H9 (cell line): ENCODE data around the gene AKR1D1. TPM values are rescaled to one million over a fixed set of nuclear protein-coding genes. Genes with fewer than 3 reads are reported as not detected.

Experiments
- DNase-seq: peaks from one replicate; pipeline ENCODE4 v3.0.0-alpha.2; 2017
- H2AFZ ChIP-seq: one replicate; pipeline ENCODE4 v1.6.1; 2013; ENCODE audit warnings: mild to moderate bottlenecking, low read length, control low read depth, moderate library complexity
- H2AK5ac ChIP-seq: 2 replicates; pipeline ENCODE4 v1.6.1; 2013; ENCODE audit warnings: low read length, control low read depth, mixed read lengths; ENCODE audit not compliant: insufficient read length
- H2BK120ac ChIP-seq: one replicate; pipeline ENCODE4 v1.6.1; 2013; ENCODE audit warnings: low read depth, mild to moderate bottlenecking, low read length, control low read depth, inconsistent platforms; ENCODE audit not compliant: poor library complexity, severe bottlenecking
- H2BK12ac ChIP-seq: 2 replicates; pipeline ENCODE4 v1.6.1; 2013; ENCODE audit warnings: low read length, control low read depth, mixed read lengths, low read depth; ENCODE audit not compliant: insufficient read length
- H2BK15ac ChIP-seq: 2 replicates; pipeline ENCODE4 v1.6.1; 2013; ENCODE audit warnings: low read depth, low read length, control low read depth
- H2BK20ac ChIP-seq: one replicate; pipeline ENCODE4 v1.6.1; 2013; ENCODE audit warnings: low read depth, mild to moderate bottlenecking, low read length, control low read depth, inconsistent platforms; ENCODE audit not compliant: poor library complexity, severe bottlenecking
- H2BK5ac ChIP-seq: 2 replicates; pipeline ENCODE4 v1.6.1; 2013; ENCODE audit warnings: low read length, control low read depth, mixed read lengths; ENCODE audit not compliant: insufficient read length
- H3K14ac ChIP-seq: 2 replicates; pipeline ENCODE4 v1.6.1; 2013; ENCODE audit warnings: low read length, control low read depth; ENCODE audit not compliant: insufficient read depth
- H3K18ac ChIP-seq: 2 replicates; pipeline ENCODE4 v1.6.1; 2013; ENCODE audit warnings: low read depth, mild to moderate bottlenecking, mixed read lengths, low read length, control low read depth; ENCODE audit not compliant: insufficient read length
- H3K23ac ChIP-seq: 2 replicates; pipeline ENCODE4 v1.6.1; 2013; ENCODE audit warnings: low read length, control low read depth, mixed read lengths, low read depth; ENCODE audit not compliant: insufficient read length
- H3K23me2 ChIP-seq: 2 replicates; pipeline ENCODE4 v1.6.1; 2013; ENCODE audit warnings: low read depth, mild to moderate bottlenecking, mixed read lengths, low read length, control low read depth; ENCODE audit not compliant: insufficient read length, poor library complexity, severe bottlenecking
- H3K27ac ChIP-seq: 2 replicates; pipeline ENCODE4 v1.5.1; 2013; ENCODE audit warnings: low read length, control low read depth, mixed read lengths, low read depth; ENCODE audit not compliant: insufficient read length
- H3K27me3 ChIP-seq: 2 replicates; pipeline ENCODE4 v1.6.1; 2013; ENCODE audit warnings: low read length, control low read depth, inconsistent platforms; ENCODE audit not compliant: insufficient read depth
- H3K4ac ChIP-seq: 2 replicates; pipeline ENCODE4 v1.6.1; 2013; ENCODE audit warnings: low read depth, mild to moderate bottlenecking, control low read depth, inconsistent platforms, low read length, moderate library complexity
- H3K4me1 ChIP-seq: 2 replicates; pipeline ENCODE4 v1.6.1; 2013; ENCODE audit warnings: low read length, control low read depth, inconsistent platforms; ENCODE audit not compliant: insufficient read depth
- H3K4me2 ChIP-seq: 2 replicates; pipeline ENCODE4 v1.6.1; 2013; ENCODE audit warnings: low read length, control low read depth, mixed read lengths; ENCODE audit not compliant: insufficient read length, insufficient read depth
- H3K56ac ChIP-seq: 2 replicates; pipeline ENCODE4 v1.6.1; 2013; ENCODE audit warnings: low read depth, mild to moderate bottlenecking, mixed read lengths, low read length, control low read depth; ENCODE audit not compliant: insufficient read length
- H3K79me1 ChIP-seq: 2 replicates; pipeline ENCODE4 v1.6.1; 2013; ENCODE audit warnings: low read depth, mild to moderate bottlenecking, moderate library complexity, low read length, control low read depth, inconsistent platforms; ENCODE audit not compliant: insufficient read depth, poor library complexity, severe bottlenecking
- H3K79me2 ChIP-seq: 2 replicates; pipeline ENCODE4 v1.6.1; 2013; ENCODE audit warnings: low read length, control low read depth, inconsistent platforms; ENCODE audit not compliant: insufficient read depth
- H3K9ac ChIP-seq: 2 replicates; pipeline ENCODE4 v1.6.1; 2013; ENCODE audit warnings: low read length, control low read depth, mixed read lengths; ENCODE audit not compliant: insufficient read length; ENCODE audit errors: extremely low read depth
- H3K9me3 ChIP-seq: one replicate; pipeline ENCODE4 v1.6.1; 2013; ENCODE audit warnings: low read depth, low read length, inconsistent platforms; ENCODE audit not compliant: control insufficient read depth
- H3T11ph ChIP-seq: one replicate; pipeline ENCODE4 v1.6.1; 2013; ENCODE audit warnings: mild to moderate bottlenecking, low read length, control low read depth, inconsistent platforms
- H4K20me1 ChIP-seq: one replicate; pipeline ENCODE4 v1.6.1; 2013; ENCODE audit not compliant: control insufficient read depth, insufficient read length, insufficient read depth
- H4K5ac ChIP-seq: 2 replicates; pipeline ENCODE4 v1.6.1; 2013; ENCODE audit warnings: low read depth, mild to moderate bottlenecking, mixed read lengths, low read length, control low read depth; ENCODE audit not compliant: insufficient read length
- H4K8ac ChIP-seq: replicated peaks from 2 replicates; pipeline ENCODE4 v1.6.1; 2013; ENCODE audit warnings: low read length, control low read depth, mixed read lengths, low read depth; ENCODE audit not compliant: insufficient read length
- H4K91ac ChIP-seq: 2 replicates; pipeline ENCODE4 v1.6.1; 2013; ENCODE audit warnings: low read depth, mild to moderate bottlenecking, moderate library complexity, mixed read lengths, low read length, control low read depth; ENCODE audit not compliant: insufficient read length
- H3K27ac Mint-ChIP-seq, 3 experiments: 2 replicates in 2 of 3; 3 replicates in 1 of 3; pipeline ENCODE4 v1.8.0; 2020 to 2021; ENCODE audit warnings: mixed read lengths in 3 of 3, mild to moderate bottlenecking in 1 of 3, moderate library complexity in 1 of 3
- H3K27me3 Mint-ChIP-seq: 2 replicates; pipeline ENCODE4 v1.8.0; 2021; ENCODE audit warnings: low read depth, mild to moderate bottlenecking, moderate library complexity, mixed read lengths
- H3K36me3 Mint-ChIP-seq, 3 experiments: 2 replicates in 2 of 3; 3 replicates in 1 of 3; pipeline ENCODE4 v1.8.0; 2020 to 2021; ENCODE audit warnings: low read depth in 3 of 3, mixed read lengths in 3 of 3; ENCODE audit not compliant: insufficient read depth in 1 of 3
- H3K4me1 Mint-ChIP-seq, 2 experiments: 2 replicates each; pipeline ENCODE4 v1.8.0; 2020; ENCODE audit warnings: mixed read lengths in 2 of 2
- H3K4me3 Mint-ChIP-seq, 2 experiments: 2 replicates in 1 of 2; 3 replicates in 1 of 2; pipeline ENCODE4 v1.8.0; 2020 to 2021; ENCODE audit warnings: mild to moderate bottlenecking in 2 of 2, mixed read lengths in 2 of 2, moderate library complexity in 1 of 2
- H3K9me3 Mint-ChIP-seq, 2 experiments: 2 replicates in 1 of 2; 3 replicates in 1 of 2; pipeline ENCODE4 v1.8.0; 2020; ENCODE audit warnings: mild to moderate bottlenecking in 2 of 2, mixed read lengths in 2 of 2, moderate library complexity in 1 of 2
- WGBS: extraction: QIAGEN DNeasy Blood & Tissue Kit; methylation state at CpG from one replicate; pipeline ENCODE4 v1.1.7; 2013; ENCODE audit warnings: missing lambda C conversion rate, low lambda C conversion rate, mixed read lengths; ENCODE audit not compliant: insufficient read length; ENCODE audit errors: extremely low coverage; 5-methylcytosine and 5-hydroxymethylcytosine counted together
- total RNA-seq: library from RNA; stranded (reverse); gene quantifications from 2 replicates; pipeline ENCODE4 v1.2.1, GENCODE V29; 2021
- TF ChIP-seq, protein P1 (sequence below): fragments of 200-600 bp; sonication (generic); conservative IDR thresholded peaks from 3 replicates; pipeline ENCODE4 v1.8.0; 2021; ENCODE audit warnings: antibody characterized with exemption, mild to moderate bottlenecking

AKR1D1 gene
- total RNA-seq, 1 experiment from 2014 or later = 0.31 TPM

DNA sequence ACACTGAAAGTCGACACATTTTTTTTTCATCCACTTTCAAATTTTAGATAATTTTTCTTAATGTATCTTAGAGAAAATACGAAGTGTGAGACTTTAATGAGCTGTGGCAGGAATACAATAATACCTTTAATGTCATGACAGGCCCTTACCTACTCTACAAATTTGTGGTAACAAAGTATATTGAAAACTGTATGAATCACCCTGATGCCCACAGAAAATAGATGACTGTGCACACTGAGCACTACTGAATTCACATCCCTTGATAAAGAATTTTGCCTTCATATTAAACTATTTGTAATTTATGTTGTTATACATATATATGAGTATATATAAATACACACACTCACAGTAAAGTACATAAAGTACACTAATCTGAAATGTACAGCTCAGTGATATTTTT is 51.7 kb downstream of the AKR1D1 start:
- Histone ChIP-seq H3K56ac (no peak overlapping the region), H3K79me2 (no peaks in the 10 kb centered on the region), H2BK15ac (no peak overlapping the region), H3K27me3 (no peaks in the 10 kb centered on the region), H4K5ac (no peak overlapping the region), H3K9ac (no peak overlapping the region), H2BK20ac (no peak overlapping the region), H3T11ph (no peak overlapping the region), H2BK120ac (no peak overlapping the region), H3K79me1 (no peaks in the 10 kb centered on the region), H4K91ac (no peak overlapping the region), H3K4me2 (no peak overlapping the region), H4K8ac (no peak overlapping the region), H2AK5ac (no peak overlapping the region), H4K20me1 (no peaks in the 10 kb centered on the region), H3K27ac (no peak overlapping the region), H2BK12ac (no peak overlapping the region), H2BK5ac (no peak overlapping the region), H3K14ac (no peak overlapping the region), H3K23me2 (no peaks in the 10 kb centered on the region), H3K23ac (no peak overlapping the region), H3K4me1 (peaks cover 2% of the 10 kb centered on the region; the same call in 1 of the 2 replicates), H3K18ac (no peak overlapping the region), H3K9me3 (no peaks in the 10 kb centered on the region), H2AFZ (no peak overlapping the region), H3K4ac (no peak overlapping the region)
- no CpG with 5 or more reads among the region's 2 CpGs for WGBS
- H3K4me1 Mint-ChIP-seq = peaks cover 3 to 6% of the 10 kb centered on the region in 2 experiments; a peak in 3 of 4 replicates
- H3K4me3 Mint-ChIP-seq = no peak overlapping the region
- peaks cover 18 to 30% of the 10 kb centered on the region in 2 experiments for H3K9me3 Mint-ChIP-seq
- peaks cover 21 to 31% (median 23%) of the 10 kb centered on the region in 3 experiments for H3K36me3 Mint-ChIP-seq
- no peak for DNase-seq
- no peak overlapping the region for H3K27ac Mint-ChIP-seq
- TF ChIP-seq, protein P1, sequence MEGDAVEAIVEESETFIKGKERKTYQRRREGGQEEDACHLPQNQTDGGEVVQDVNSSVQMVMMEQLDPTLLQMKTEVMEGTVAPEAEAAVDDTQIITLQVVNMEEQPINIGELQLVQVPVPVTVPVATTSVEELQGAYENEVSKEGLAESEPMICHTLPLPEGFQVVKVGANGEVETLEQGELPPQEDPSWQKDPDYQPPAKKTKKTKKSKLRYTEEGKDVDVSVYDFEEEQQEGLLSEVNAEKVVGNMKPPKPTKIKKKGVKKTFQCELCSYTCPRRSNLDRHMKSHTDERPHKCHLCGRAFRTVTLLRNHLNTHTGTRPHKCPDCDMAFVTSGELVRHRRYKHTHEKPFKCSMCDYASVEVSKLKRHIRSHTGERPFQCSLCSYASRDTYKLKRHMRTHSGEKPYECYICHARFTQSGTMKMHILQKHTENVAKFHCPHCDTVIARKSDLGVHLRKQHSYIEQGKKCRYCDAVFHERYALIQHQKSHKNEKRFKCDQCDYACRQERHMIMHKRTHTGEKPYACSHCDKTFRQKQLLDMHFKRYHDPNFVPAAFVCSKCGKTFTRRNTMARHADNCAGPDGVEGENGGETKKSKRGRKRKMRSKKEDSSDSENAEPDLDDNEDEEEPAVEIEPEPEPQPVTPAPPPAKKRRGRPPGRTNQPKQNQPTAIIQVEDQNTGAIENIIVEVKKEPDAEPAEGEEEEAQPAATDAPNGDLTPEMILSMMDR = no peak
- H3K27me3 Mint-ChIP-seq = no peaks in the 10 kb centered on the region
